Measurements from ENCODE around the gene DNAH6. TPM values are rescaled to one million over a fixed set of nuclear protein-coding genes. Genes with fewer than 3 reads are reported as not detected.

DNAH6 gene
- total RNA-seq, 1 experiment from 2014 or later = 0.26 TPM

Other genes with a start within 250 kb of the DNAH6 start
- 37.6 and 40.0 TPM in 2 replicates for gene SUCLG1, start 57.2 kb upstream of the DNAH6 start, total RNA-seq (2021)